Hepatocyte (in vitro differentiated cells): ENCODE data around the gene PERM1. TPM values are rescaled to one million over a fixed set of nuclear protein-coding genes. Genes with fewer than 3 reads are reported as not detected.
"Not testable (repeated sequence)": the region's sequence is repeated elsewhere in the genome, so short reads cannot be mapped to it uniquely, and the experiment has no call there.

ENCODE experiments used
- DNase-seq: peaks from one replicate; pipeline ENCODE4 v3.0.0-alpha.2; 2016; ENCODE audit warnings: low spot score
- H2AFZ ChIP-seq: fragments of 200-600 bp; sonication (generic); 2 replicates; pipeline ENCODE4 v1.6.0; 2016; ENCODE audit warnings: antibody characterized with exemption, mild to moderate bottlenecking
- H3K27ac ChIP-seq: fragments of 200-600 bp; sonication (generic); 2 replicates; pipeline ENCODE4 v1.5.1; 2016; ENCODE audit warnings: mild to moderate bottlenecking
- H3K27me3 ChIP-seq: fragments of 200-600 bp; sonication (generic); 2 replicates; pipeline ENCODE4 v1.6.1; 2016
- H3K36me3 ChIP-seq: fragments of 200-600 bp; sonication (generic); replicated peaks from 2 replicates; pipeline ENCODE4 v1.5.1; 2016; ENCODE audit warnings: low read depth; ENCODE audit not compliant: insufficient read depth
- H3K4me1 ChIP-seq: fragments of 200-600 bp; sonication (generic); 2 replicates; pipeline ENCODE4 v1.5.1; 2016; ENCODE audit warnings: mild to moderate bottlenecking, moderate library complexity; ENCODE audit not compliant: insufficient read depth
- H3K4me2 ChIP-seq: fragments of 200-600 bp; sonication (generic); 2 replicates; pipeline ENCODE4 v1.6.0; 2016
- H3K4me3 ChIP-seq: fragments of 200-600 bp; sonication (generic); 2 replicates; pipeline ENCODE4 v1.5.1; 2016; ENCODE audit warnings: mild to moderate bottlenecking
- H3K79me2 ChIP-seq: fragments of 200-600 bp; sonication (generic); 2 replicates; pipeline ENCODE4 v1.6.0; 2017; ENCODE audit warnings: mild to moderate bottlenecking
- H3K9me2 ChIP-seq: fragments of 200-600 bp; sonication (generic); replicated peaks from 2 replicates; pipeline ENCODE4 v1.6.0; 2017; ENCODE audit warnings: mild to moderate bottlenecking; ENCODE audit not compliant: insufficient read depth
- H3K9me3 ChIP-seq: fragments of 200-600 bp; sonication (generic); 2 replicates; pipeline ENCODE4 v1.5.1; 2016; ENCODE audit warnings: low read depth, mild to moderate bottlenecking
- H4K20me1 ChIP-seq: fragments of 200-600 bp; sonication (generic); 2 replicates; pipeline ENCODE4 v1.6.0; 2016; ENCODE audit warnings: mild to moderate bottlenecking; ENCODE audit not compliant: insufficient read depth, poor library complexity, severe bottlenecking
- CTCF ChIP-seq: fragments of 200-600 bp; sonication (generic); IDR thresholded peaks from 2 replicates; pipeline ENCODE4 v1.5.1; 2016; ENCODE audit warnings: antibody characterized with exemption, mild to moderate bottlenecking; ENCODE audit not compliant: poor library complexity
- EZH2 ChIP-seq: fragments of 200-600 bp; sonication (generic); IDR thresholded peaks from 2 replicates; pipeline ENCODE4 v1.6.1; 2016; ENCODE audit warnings: antibody characterized with exemption, mild to moderate bottlenecking, borderline replicate concordance
- EZH2phosphoT487 ChIP-seq: fragments of 200-600 bp; sonication (generic); IDR thresholded peaks from one replicate; pipeline ENCODE4 v1.6.1; 2018; ENCODE audit warnings: antibody characterized with exemption, mild to moderate bottlenecking, low read depth, moderate library complexity; ENCODE audit not compliant: unreplicated experiment, severe bottlenecking
- WGBS: methylation state at CpG from one replicate; pipeline ENCODE4 v1.1.6; 2016; ENCODE audit warnings: low lambda C conversion rate; ENCODE audit errors: missing lambda C conversion rate; 5-methylcytosine and 5-hydroxymethylcytosine counted together
- polyA plus RNA-seq: library from polyadenylated mRNA; unstranded; fragments of >200 nt; fragmentation: Nextera tagmentation; extraction: Ambion mirVana; gene quantifications from 2 replicates; pipeline ENCODE4 v1.2.1, GENCODE V29; 2016
- total RNA-seq: library from RNA; depleted of rRNA; stranded (reverse); fragments of >200 nt; gene quantifications from 2 replicates; pipeline ENCODE4 v1.2.3, GENCODE V29; 2014

The PERM1 gene
- total and polyA plus RNA-seq, 2 experiments from 2014 or later, result 1.3 TPM; not detected in 1

GRCh38 chr1:978069-978834 lies 3.6 kb downstream of the PERM1 start:
- H3K79me2 ChIP-seq, result no peaks in the 10 kb centered on the region
- DNase-seq, result no peak
- H3K9me2 ChIP-seq, result no peaks in the 10 kb centered on the region
- no peaks in the 10 kb centered on the region for H3K36me3 ChIP-seq
- H3K27me3 ChIP-seq, result no peaks in the 10 kb centered on the region
- H2AFZ ChIP-seq, result no peak overlapping the region
- no peaks in the 10 kb centered on the region for H4K20me1 ChIP-seq
- H3K9me3 ChIP-seq, result no peaks in the 10 kb centered on the region
- no peak overlapping the region for H3K27ac ChIP-seq
- peaks cover 3% of the 10 kb centered on the region for H3K4me1 ChIP-seq
- TF ChIP-seq CTCF (no peak), EZH2phosphoT487 (no peak), EZH2 (no peak)
- H3K4me2 ChIP-seq, result no peak overlapping the region
- 94% methylated on average over 33 of the region's 44 CpGs for WGBS
- no peak overlapping the region for H3K4me3 ChIP-seq

DNA sequence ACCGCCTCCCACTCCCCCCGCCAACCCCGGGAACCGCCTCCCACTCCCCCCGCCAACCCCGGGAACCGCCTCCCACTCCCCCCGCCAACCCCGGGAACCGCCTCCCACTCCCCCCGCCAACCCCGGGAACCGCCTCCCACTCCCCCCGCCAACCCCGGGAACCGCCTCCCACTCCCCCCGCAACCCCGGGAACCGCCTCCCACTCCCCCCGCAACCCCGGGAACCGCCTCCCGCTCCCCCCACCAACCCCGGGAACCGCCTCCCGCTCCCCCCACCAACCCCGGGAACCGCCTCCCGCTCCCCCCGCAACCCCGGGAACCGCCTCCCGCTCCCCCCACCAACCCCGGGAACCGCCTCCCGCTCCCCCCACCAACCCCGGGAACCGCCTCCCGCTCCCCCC lies 5.1 kb downstream of the PERM1 start:
- H3K36me3 ChIP-seq, H3K9me3 ChIP-seq, H3K27ac ChIP-seq, H3K79me2 ChIP-seq, H2AFZ ChIP-seq, H4K20me1 ChIP-seq, H3K9me2 ChIP-seq, H3K27me3 ChIP-seq, H3K4me3 ChIP-seq, H3K4me1 ChIP-seq, H3K4me2 ChIP-seq, DNase-seq: not testable (repeated sequence)
- no CpG with 5 or more reads among the region's 39 CpGs for WGBS

DNA sequence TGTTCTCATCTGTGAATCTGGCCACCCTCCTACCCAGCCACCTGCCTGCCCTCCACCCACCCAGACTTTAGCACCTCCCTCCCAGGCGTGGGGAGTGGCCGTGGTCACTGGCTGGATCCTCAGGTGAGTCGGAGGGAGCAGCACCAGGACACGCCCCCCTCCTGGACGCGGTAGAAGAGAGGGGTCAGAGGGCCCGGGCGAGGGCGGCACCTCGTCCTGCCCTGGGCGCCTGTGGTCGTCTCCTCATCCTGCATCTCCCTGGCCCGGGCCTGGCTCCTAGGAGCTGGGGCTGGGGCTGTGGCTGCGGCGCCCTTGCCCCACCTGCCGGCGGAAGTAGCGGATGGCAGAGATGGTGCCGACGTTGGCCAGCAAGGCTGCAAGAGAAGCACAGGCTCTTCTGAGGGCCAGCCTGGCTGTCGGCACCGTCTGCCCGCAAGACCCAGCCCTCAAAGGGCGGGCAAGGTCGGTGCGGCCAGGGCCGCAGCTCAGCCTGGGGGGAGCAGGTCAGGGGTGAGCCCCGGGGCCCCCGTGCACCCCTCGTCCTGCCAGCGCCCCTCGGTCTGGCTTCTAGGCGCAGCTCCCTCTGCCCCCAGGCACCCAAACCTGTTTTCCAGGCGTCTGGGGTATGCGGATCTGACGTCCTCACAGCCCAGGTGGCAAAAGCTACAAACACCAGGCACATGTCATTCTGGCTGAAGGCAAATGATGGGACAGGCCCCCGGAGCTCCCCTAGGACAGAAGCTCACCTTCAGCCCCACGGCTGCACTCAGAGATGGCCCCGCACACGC lies 5.8 kb downstream of the PERM1 start:
- DNase-seq, result peak; percentile 90
- H3K36me3 ChIP-seq, result no peaks in the 10 kb centered on the region
- H3K9me3 ChIP-seq, result no peaks in the 10 kb centered on the region
- no peaks in the 10 kb centered on the region for H3K79me2 ChIP-seq
- no peaks in the 10 kb centered on the region for H3K27me3 ChIP-seq
- no peaks in the 10 kb centered on the region for H4K20me1 ChIP-seq
- TF ChIP-seq EZH2phosphoT487, result no peak
- peak; percentile 69 for TF ChIP-seq CTCF
- TF ChIP-seq EZH2, result no peak
- H2AFZ ChIP-seq, result peak overlapping the region; percentile 74
- H3K9me2 ChIP-seq, result no peaks in the 10 kb centered on the region
- H3K4me1 ChIP-seq, result peaks cover 3% of the 10 kb centered on the region
- H3K27ac ChIP-seq, result peak overlapping the region; percentile 49
- WGBS, result 6% methylated on average over 31 of the region's 40 CpGs
- H3K4me2 ChIP-seq, result peak overlapping the region; percentile 91
- H3K4me3 ChIP-seq, result no peak overlapping the region

GRCh38 chr1:975365-975764 lies 6.5 kb downstream of the PERM1 start:
- Histone ChIP-seq H2AFZ (no peak overlapping the region), H4K20me1 (no peaks in the 10 kb centered on the region), H3K36me3 (no peaks in the 10 kb centered on the region), H3K4me1 (peaks cover 3% of the 10 kb centered on the region), H3K79me2 (no peaks in the 10 kb centered on the region), H3K27me3 (peaks cover 4% of the 10 kb centered on the region), H3K4me2 (peak overlapping the region; percentile 91), H3K9me3 (no peaks in the 10 kb centered on the region), H3K27ac (no peak overlapping the region), H3K9me2 (no peaks in the 10 kb centered on the region), H3K4me3 (no peak overlapping the region)
- DNase-seq, result no peak
- TF ChIP-seq CTCF (no peak), EZH2phosphoT487 (no peak), EZH2 (no peak)
- WGBS, result 80% methylated on average over 9 of the region's 9 CpGs
